Central memory CD8-positive, alpha-beta T cell (primary cell): ENCODE data around the gene MRPL9.

ENCODE experiments used
- ATAC-seq: fragments of 150-1000 bp; cut with Tn5 transposase; replicated peaks from 2 replicates; pipeline ENCODE4 v1.10.0; 2022; ENCODE audit warnings: mild to moderate bottlenecking, moderate FRiP score, moderate number of reproducible peaks; ENCODE audit not compliant: poor library complexity, severe bottlenecking; ENCODE audit errors: extremely low read depth
- DNase-seq, 2 donors: peaks; one replicate each; pipeline ENCODE4 v3.0.0; 2021; ENCODE audit warnings: low spot score in 2 of 2
- H3K27ac Mint-ChIP-seq: one replicate; pipeline ENCODE4 v1.8.0; 2022; ENCODE audit warnings: low read depth, mild to moderate bottlenecking, moderate library complexity, mixed read lengths
- H3K27me3 Mint-ChIP-seq: one replicate; pipeline ENCODE4 v1.8.0; 2022; ENCODE audit warnings: mixed read lengths
- H3K36me3 Mint-ChIP-seq: one replicate; pipeline ENCODE4 v1.8.0; 2022; ENCODE audit warnings: mild to moderate bottlenecking, moderate library complexity, mixed read lengths; ENCODE audit not compliant: insufficient read depth
- H3K4me1 Mint-ChIP-seq: one replicate; pipeline ENCODE4 v1.8.0; 2022; ENCODE audit warnings: mixed read lengths
- H3K4me3 Mint-ChIP-seq: one replicate; pipeline ENCODE4 v1.8.0; 2022; ENCODE audit warnings: mild to moderate bottlenecking, moderate library complexity, mixed read lengths
- H3K9me3 Mint-ChIP-seq: one replicate; pipeline ENCODE4 v1.8.0; 2022; ENCODE audit warnings: mixed read lengths

Gene MRPL9

GRCh38 chr1:151710187-151710840, 53.0 kb downstream of the MRPL9 start:
- Mint-ChIP-seq H3K4me1 (no peaks in the 10 kb centered on the region), H3K36me3 (peaks cover 4% of the 10 kb centered on the region), H3K4me3 (no peak overlapping the region), H3K27ac (no peak overlapping the region), H3K9me3 (no peaks in the 10 kb centered on the region), H3K27me3 (peaks cover 37% of the 10 kb centered on the region)
- no peak for ATAC-seq
- DNase-seq, result no peak
